Keratinocyte (primary cell): ENCODE results near the gene CLPSL2. TPM values are rescaled to one million over a fixed set of nuclear protein-coding genes. Genes with fewer than 3 reads are reported as not detected.

Experiments used
- DNase-seq: peaks from one replicate; pipeline ENCODE4 v3.0.0-alpha.2; 2011; ENCODE audit warnings: low read depth, missing footprints, low spot score
- FAIRE-seq: peaks from 2 replicates; lab custom pipeline; 2011; peaks lifted over from hg19 to GRCh38; lab: Jason Lieb, UNC
- H2AFZ ChIP-seq: 2 replicates; pipeline ENCODE4 v1.6.0; 2012; ENCODE audit warnings: low read length, control low read depth, inconsistent platforms; ENCODE audit not compliant: control insufficient read depth
- H3K27ac ChIP-seq: 2 replicates; pipeline ENCODE4 v1.5.1; 2011; ENCODE audit warnings: low read length; ENCODE audit not compliant: control insufficient read depth, insufficient read depth
- H3K27me3 ChIP-seq: 3 replicates; pipeline ENCODE4 v1.6.0; 2011; ENCODE audit warnings: low read length; ENCODE audit not compliant: control insufficient read depth, insufficient read depth; ENCODE audit errors: extremely low read depth
- H3K36me3 ChIP-seq, 2 experiments: 2 replicates in 1 of 2; 3 replicates in 1 of 2; pipeline ENCODE4 v1.5.1; 2011; ENCODE audit warnings: low read length in 2 of 2, mild to moderate bottlenecking in 1 of 2; ENCODE audit not compliant: control insufficient read depth in 2 of 2, insufficient read depth in 2 of 2; ENCODE audit errors: extremely low read depth in 1 of 2
- H3K4me1 ChIP-seq: 3 replicates; pipeline ENCODE4 v1.5.1; 2011; ENCODE audit warnings: low read length; ENCODE audit not compliant: control insufficient read depth, insufficient read depth; ENCODE audit errors: extremely low read depth
- H3K4me2 ChIP-seq: 3 replicates; pipeline ENCODE4 v1.6.0; 2011; ENCODE audit warnings: low read depth, low read length; ENCODE audit not compliant: control insufficient read depth, insufficient read depth; ENCODE audit errors: extremely low read depth
- H3K4me3 ChIP-seq, 3 experiments: fragments of 200-600 bp in 1 of 3; sonication (generic) in 1 of 3; 2 replicates in 2 of 3; 3 replicates in 1 of 3; pipeline ENCODE4 v1.5.1; 2011 to 2016; ENCODE audit warnings: low read length in 3 of 3, mild to moderate bottlenecking in 3 of 3, control low read depth in 2 of 3, inconsistent platforms in 1 of 3, low read depth in 1 of 3, mixed read lengths in 1 of 3, mixed run types in 1 of 3, moderate library complexity in 1 of 3; ENCODE audit not compliant: control insufficient read depth in 2 of 3, insufficient read depth in 2 of 3; ENCODE audit errors: extremely low read depth in 1 of 3
- H3K79me2 ChIP-seq: 2 replicates; pipeline ENCODE4 v1.6.0; 2012; ENCODE audit warnings: low read length; ENCODE audit not compliant: control insufficient read depth, insufficient read depth
- H3K9ac ChIP-seq: 3 replicates; pipeline ENCODE4 v1.6.0; 2011; ENCODE audit warnings: low read length; ENCODE audit not compliant: control insufficient read depth, insufficient read depth; ENCODE audit errors: extremely low read depth
- H3K9me1 ChIP-seq: 3 replicates; pipeline ENCODE4 v1.6.0; 2011; ENCODE audit warnings: low read length; ENCODE audit not compliant: control insufficient read depth, insufficient read depth; ENCODE audit errors: extremely low read depth
- H3K9me3 ChIP-seq: 2 replicates; pipeline ENCODE4 v1.5.1; 2012; ENCODE audit warnings: low read depth, low read length; ENCODE audit not compliant: control insufficient read depth
- H4K20me1 ChIP-seq: 3 replicates; pipeline ENCODE4 v1.6.0; 2011; ENCODE audit warnings: low read length; ENCODE audit not compliant: control insufficient read depth, insufficient read depth; ENCODE audit errors: extremely low read depth
- EZH2 ChIP-seq: IDR thresholded peaks from one replicate; pipeline ENCODE4 v1.6.1; 2012; ENCODE audit warnings: inconsistent platforms, mild to moderate bottlenecking, low read length, moderate library complexity
- dilution Hi-C: fragments of 300-500 bp; cut with MboI; formaldehyde crosslinking; loops from one replicate; pipeline ENCODE4 v1.7.0; 2020; ENCODE audit warnings: low sequenced_read_pairs; ENCODE audit not compliant: extremely low pct_ligation_motif_present
- polyA plus RNA-seq, 5 experiments: library from polyadenylated mRNA; depleted of rRNA in 3 of 5; stranded (reverse) in 3 of 5; stranded (forward) in 1 of 5; unstranded in 1 of 5; fragments of >200 nt; gene quantifications; 1 replicate in 1 of 5; 2 replicates in 3 of 5; 3 replicates in 1 of 5; pipeline versions ENCODE4 v1.2.1 to v1.2.3, GENCODE V29; 2011 to 2012; ENCODE audit warnings: missing spikeins in 2 of 5, low read depth in 1 of 5, low replicate concordance in 1 of 5
- TF ChIP-seq, protein P1 (sequence below), 3 experiments: IDR thresholded peaks in 1 of 3; conservative IDR thresholded peaks in 1 of 3; optimal IDR thresholded peaks in 1 of 3; 2 replicates in 2 of 3; 3 replicates in 1 of 3; pipeline versions ENCODE3 to v1.5.1; 2011; ENCODE audit warnings: low read length in 3 of 3, mild to moderate bottlenecking in 3 of 3, moderate library complexity in 2 of 3, control low read depth in 1 of 3, inconsistent platforms in 1 of 3; ENCODE audit not compliant: insufficient read depth in 2 of 3; ENCODE audit errors: extremely low read depth in 1 of 3

The CLPSL2 gene
- polyA plus RNA-seq, 1 donor (not counting 4 experiments of a cell fraction or from before 2014, with no cell fraction given): not detected

DNA sequence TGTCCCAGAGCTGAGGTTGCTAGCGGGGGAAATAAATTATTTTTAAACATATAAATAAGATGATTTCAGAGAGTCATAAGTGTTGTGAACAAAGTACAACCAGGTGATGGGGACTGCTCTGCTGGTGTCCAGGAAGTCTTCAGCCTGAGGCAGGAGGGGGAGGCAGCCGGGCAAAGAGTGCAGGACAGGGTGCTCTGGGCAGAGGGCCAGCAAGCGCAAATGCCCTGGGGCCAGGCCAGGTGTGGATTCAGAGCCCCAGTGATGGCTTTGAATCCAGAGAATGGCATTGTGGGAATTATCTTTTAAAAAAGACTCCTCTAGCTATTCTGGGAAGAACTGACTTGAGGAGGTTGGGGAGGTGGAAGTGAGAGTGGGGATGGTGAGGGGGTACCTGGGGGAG, 6.0 kb downstream of the CLPSL2 start:
- H3K9me3 ChIP-seq: no peaks in the 10 kb centered on the region
- FAIRE-seq (no peak), DNase-seq (no peak)
- H3K4me1 ChIP-seq: peaks cover 6% of the 10 kb centered on the region
- H3K9me1 ChIP-seq: no peaks in the 10 kb centered on the region
- H3K9ac ChIP-seq: no peak overlapping the region
- no peak overlapping the region for H3K4me3 ChIP-seq
- TF ChIP-seq, protein P1, sequence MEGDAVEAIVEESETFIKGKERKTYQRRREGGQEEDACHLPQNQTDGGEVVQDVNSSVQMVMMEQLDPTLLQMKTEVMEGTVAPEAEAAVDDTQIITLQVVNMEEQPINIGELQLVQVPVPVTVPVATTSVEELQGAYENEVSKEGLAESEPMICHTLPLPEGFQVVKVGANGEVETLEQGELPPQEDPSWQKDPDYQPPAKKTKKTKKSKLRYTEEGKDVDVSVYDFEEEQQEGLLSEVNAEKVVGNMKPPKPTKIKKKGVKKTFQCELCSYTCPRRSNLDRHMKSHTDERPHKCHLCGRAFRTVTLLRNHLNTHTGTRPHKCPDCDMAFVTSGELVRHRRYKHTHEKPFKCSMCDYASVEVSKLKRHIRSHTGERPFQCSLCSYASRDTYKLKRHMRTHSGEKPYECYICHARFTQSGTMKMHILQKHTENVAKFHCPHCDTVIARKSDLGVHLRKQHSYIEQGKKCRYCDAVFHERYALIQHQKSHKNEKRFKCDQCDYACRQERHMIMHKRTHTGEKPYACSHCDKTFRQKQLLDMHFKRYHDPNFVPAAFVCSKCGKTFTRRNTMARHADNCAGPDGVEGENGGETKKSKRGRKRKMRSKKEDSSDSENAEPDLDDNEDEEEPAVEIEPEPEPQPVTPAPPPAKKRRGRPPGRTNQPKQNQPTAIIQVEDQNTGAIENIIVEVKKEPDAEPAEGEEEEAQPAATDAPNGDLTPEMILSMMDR (optimal IDR thresholded peaks at IDR 0.05 in 1 of 3, IDR thresholded peaks at IDR 0.05 in 1 of 3, conservative IDR thresholded peaks at IDR 0.05 in 1 of 3; ENCODE audit: extremely low read depth in 1 of 3, insufficient read depth in 2 of 3, low read length in 3 of 3): no peak
- no peak for TF ChIP-seq EZH2
- no peaks in the 10 kb centered on the region for H4K20me1 ChIP-seq
- dilution Hi-C loops: no loop called here
- no peaks in the 10 kb centered on the region for H3K36me3 ChIP-seq
- no peak overlapping the region for H3K27ac ChIP-seq
- H3K79me2 ChIP-seq: no peaks in the 10 kb centered on the region
- peaks cover 22% of the 10 kb centered on the region for H3K27me3 ChIP-seq
- no peak overlapping the region for H3K4me2 ChIP-seq
- no peak overlapping the region for H2AFZ ChIP-seq

DNA sequence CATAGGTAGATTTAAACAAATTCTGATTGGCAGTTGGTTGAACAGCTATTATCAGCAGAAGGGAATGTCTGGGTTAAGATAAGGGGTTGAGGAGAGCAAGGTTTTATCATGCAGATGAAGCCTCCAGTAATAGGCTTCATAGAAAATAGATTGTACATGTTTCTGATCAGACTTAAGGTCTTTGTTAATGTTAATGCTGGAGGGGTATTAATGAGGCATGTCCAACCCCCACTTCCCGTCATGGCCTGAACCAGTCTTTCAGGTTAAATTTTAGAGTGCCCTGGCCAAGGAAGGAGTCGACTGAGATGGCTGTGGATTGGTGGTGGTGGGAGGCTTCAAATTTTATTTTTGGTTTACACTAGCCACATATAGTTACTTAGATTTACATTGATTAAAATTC, 7.8 kb downstream of the CLPSL2 start:
- FAIRE-seq (no peak), DNase-seq (no peak)
- Histone ChIP-seq H3K4me2 (no peak overlapping the region), H4K20me1 (no peaks in the 10 kb centered on the region), H3K36me3 (no peaks in the 10 kb centered on the region), H2AFZ (no peak overlapping the region), H3K4me1 (peaks cover 6% of the 10 kb centered on the region), H3K9ac (no peak overlapping the region), H3K9me3 (no peaks in the 10 kb centered on the region), H3K27ac (no peak overlapping the region), H3K79me2 (no peaks in the 10 kb centered on the region), H3K27me3 (peaks cover 33% of the 10 kb centered on the region), H3K9me1 (no peaks in the 10 kb centered on the region), H3K4me3 (no peak overlapping the region)
- TF ChIP-seq EZH2: no peak
- TF ChIP-seq, protein P1 (optimal IDR thresholded peaks at IDR 0.05 in 1 of 3, IDR thresholded peaks at IDR 0.05 in 1 of 3, conservative IDR thresholded peaks at IDR 0.05 in 1 of 3; ENCODE audit: extremely low read depth in 1 of 3, insufficient read depth in 2 of 3, low read length in 3 of 3): no peak
- dilution Hi-C loops: no loop called here
